ENCODE data around the gene PLIN4.

DNA sequence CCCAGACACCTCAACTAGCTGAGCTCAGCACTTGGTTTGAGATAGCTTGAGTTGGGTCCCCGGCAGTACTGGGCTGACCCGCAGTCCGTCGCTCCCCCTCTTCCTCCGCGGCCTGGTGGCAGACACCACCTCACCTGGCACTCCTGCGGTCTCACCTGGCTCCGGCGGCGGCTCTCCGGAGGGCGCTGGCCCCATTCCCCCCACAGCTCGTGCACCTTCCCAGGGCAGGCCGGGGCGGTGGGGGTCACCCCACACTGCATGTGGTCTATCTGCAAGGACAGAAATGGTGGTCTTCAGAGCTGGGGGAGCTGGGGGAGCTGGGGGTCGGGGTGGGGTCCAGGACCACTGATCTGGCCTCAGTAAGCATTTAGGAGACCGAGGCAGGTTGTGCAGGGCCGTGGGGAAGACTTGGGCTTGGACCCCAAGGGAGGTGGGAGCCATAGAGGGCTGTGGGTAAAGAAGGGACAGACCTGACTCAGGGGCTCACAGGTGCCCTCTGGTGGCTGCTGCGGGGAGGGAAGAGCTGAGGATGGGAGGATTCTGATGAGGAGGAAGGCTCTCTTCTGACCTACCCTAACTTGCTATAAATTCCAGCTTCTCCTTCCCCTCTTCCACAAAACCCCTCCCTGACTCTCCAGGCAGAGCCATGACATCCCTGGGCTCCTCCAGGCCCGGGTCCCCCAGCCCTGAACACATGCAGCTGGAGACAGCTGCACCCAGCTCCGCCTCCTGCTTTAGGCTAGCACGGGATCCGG is 6.7 kb upstream of the PLIN4 start:
- TF ChIP-seq, protein P1, sequence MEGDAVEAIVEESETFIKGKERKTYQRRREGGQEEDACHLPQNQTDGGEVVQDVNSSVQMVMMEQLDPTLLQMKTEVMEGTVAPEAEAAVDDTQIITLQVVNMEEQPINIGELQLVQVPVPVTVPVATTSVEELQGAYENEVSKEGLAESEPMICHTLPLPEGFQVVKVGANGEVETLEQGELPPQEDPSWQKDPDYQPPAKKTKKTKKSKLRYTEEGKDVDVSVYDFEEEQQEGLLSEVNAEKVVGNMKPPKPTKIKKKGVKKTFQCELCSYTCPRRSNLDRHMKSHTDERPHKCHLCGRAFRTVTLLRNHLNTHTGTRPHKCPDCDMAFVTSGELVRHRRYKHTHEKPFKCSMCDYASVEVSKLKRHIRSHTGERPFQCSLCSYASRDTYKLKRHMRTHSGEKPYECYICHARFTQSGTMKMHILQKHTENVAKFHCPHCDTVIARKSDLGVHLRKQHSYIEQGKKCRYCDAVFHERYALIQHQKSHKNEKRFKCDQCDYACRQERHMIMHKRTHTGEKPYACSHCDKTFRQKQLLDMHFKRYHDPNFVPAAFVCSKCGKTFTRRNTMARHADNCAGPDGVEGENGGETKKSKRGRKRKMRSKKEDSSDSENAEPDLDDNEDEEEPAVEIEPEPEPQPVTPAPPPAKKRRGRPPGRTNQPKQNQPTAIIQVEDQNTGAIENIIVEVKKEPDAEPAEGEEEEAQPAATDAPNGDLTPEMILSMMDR (IDR thresholded peaks at IDR 0.05) = peak; percentile 89
- TF ChIP-seq ZFX (IDR thresholded peaks at IDR 0.05; ENCODE audit: borderline replicate concordance) = no peak

All from 22Rv1 (cell line).